IMR-90 (cell line): ENCODE measurements around the gene TBPL1.

ENCODE experiments used
- BHLHE40 ChIP-seq: fragments of 150-350 bp; IDR thresholded peaks from 2 replicates; pipeline ENCODE4 v1.6.1; 2016; ENCODE audit warnings: mild to moderate bottlenecking, low read depth, low read length
- CEBPB ChIP-seq: IDR thresholded peaks from 2 replicates; pipeline ENCODE4 v1.6.1; 2012; ENCODE audit warnings: low read depth, low read length, improper control_type of control experiment
- CTCF ChIP-seq: conservative IDR thresholded peaks from 2 replicates; pipeline ENCODE4 v1.5.1; 2012; ENCODE audit warnings: mild to moderate bottlenecking, low read depth, low read length, improper control_type of control experiment
- MAFK ChIP-seq: IDR thresholded peaks from 2 replicates; pipeline ENCODE4 v1.6.1; 2012; ENCODE audit warnings: low read depth, low read length, improper control_type of control experiment
- MAZ ChIP-seq: IDR thresholded peaks from 2 replicates; pipeline ENCODE4 v1.6.1; 2012; ENCODE audit warnings: low read depth, mild to moderate bottlenecking, low read length, improper control_type of control experiment, moderate library complexity, borderline replicate concordance
- POLR2A ChIP-seq: IDR thresholded peaks from 2 replicates; pipeline ENCODE4 v1.6.1; 2012; ENCODE audit warnings: mild to moderate bottlenecking, low read depth, low read length
- RAD21 ChIP-seq: IDR thresholded peaks from 2 replicates; pipeline ENCODE4 v1.6.1; 2012; ENCODE audit warnings: low read length, improper control_type of control experiment
- RCOR1 ChIP-seq: IDR thresholded peaks from 2 replicates; pipeline ENCODE4 v1.6.1; 2012; ENCODE audit warnings: mild to moderate bottlenecking, low read length, improper control_type of control experiment; ENCODE audit not compliant: insufficient replicate concordance
- RFX5 ChIP-seq: IDR thresholded peaks from 2 replicates; pipeline ENCODE4 v1.8.0; 2012; ENCODE audit warnings: low read depth, mild to moderate bottlenecking, low read length, moderate library complexity
- USF2 ChIP-seq: fragments of 150-350 bp; IDR thresholded peaks from 2 replicates; pipeline ENCODE4 v1.6.1; 2017; ENCODE audit warnings: mild to moderate bottlenecking, antibody characterized with exemption, low read length, low read depth
- TF ChIP-seq, protein P1 (sequence below): fragments of 150-350 bp; IDR thresholded peaks from 2 replicates; pipeline ENCODE4 v1.6.1; 2016; ENCODE audit warnings: low read depth, mild to moderate bottlenecking, low read length, moderate library complexity, borderline replicate concordance

DNA sequence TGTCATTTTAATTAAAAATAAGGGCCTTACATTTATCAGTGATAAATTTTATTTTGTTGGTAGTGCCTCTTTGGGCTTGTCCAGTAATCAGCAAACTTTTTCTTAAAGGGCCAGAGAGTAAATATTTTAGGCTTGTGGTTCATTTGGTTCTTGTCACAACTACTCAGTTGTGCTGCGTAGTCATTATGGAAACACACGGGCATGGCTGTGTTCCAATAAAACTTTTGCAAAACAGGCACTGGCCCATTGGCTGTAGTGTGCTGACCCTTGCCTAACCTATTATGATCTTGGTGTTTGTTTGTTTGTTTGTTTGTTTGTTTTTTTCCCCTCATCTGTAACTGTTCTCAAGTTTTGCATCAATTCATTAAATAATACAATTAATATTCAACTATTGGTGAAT, 19.4 kb downstream of the TBPL1 start:
- TF ChIP-seq CTCF (no peak), RAD21 (no peak), POLR2A (no peak), RFX5 (no peak), USF2 (no peak), BHLHE40 (no peak), RCOR1 (no peak), CEBPB (no peak), MAZ (no peak), MAFK (no peak)
- TF ChIP-seq, protein P1, sequence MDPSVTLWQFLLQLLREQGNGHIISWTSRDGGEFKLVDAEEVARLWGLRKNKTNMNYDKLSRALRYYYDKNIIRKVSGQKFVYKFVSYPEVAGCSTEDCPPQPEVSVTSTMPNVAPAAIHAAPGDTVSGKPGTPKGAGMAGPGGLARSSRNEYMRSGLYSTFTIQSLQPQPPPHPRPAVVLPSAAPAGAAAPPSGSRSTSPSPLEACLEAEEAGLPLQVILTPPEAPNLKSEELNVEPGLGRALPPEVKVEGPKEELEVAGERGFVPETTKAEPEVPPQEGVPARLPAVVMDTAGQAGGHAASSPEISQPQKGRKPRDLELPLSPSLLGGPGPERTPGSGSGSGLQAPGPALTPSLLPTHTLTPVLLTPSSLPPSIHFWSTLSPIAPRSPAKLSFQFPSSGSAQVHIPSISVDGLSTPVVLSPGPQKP = no peak
